ENCODE data around the gene FRMD3.
A peak's percentile ranks its signal among the peaks of the same experiment; 100 is the strongest.
"Not testable (repeated sequence)": the region's sequence is repeated elsewhere in the genome, so short reads cannot be mapped to it uniquely, and the experiment has no call there.

Gene FRMD3

GRCh38 chr9:83521411-83521810, 16.8 kb downstream of the FRMD3 start:
- DNase-seq = no peak

GRCh38 chr9:83521011-83521410, 17.2 kb downstream of the FRMD3 start:
- DNase-seq = no peak

GRCh38 chr9:83520292-83520691, 17.9 kb downstream of the FRMD3 start:
- no peak for DNase-seq

GRCh38 chr9:83517980-83518379, 20.2 kb downstream of the FRMD3 start:
- not testable (repeated sequence) for DNase-seq

DNA sequence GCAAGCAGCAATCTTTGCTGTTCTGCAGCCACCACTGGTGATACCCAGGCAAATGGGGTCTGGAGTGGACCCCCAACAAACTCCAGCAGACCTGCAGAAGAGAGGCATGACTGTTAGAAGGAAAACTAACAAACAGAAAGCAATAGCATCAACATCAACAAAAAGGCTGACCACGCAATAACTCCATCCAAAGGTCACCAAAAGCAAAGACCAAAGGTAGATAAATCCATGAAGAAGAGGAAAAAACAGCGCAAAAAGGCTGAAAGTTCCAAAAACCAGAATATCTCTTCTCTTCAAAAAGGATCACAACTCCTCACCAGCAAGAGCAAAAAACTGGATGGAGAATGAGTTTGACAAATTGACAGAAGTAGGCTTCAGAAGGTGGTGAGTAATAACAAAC, 23.4 kb downstream of the FRMD3 start:
- no peak for DNase-seq

DNA sequence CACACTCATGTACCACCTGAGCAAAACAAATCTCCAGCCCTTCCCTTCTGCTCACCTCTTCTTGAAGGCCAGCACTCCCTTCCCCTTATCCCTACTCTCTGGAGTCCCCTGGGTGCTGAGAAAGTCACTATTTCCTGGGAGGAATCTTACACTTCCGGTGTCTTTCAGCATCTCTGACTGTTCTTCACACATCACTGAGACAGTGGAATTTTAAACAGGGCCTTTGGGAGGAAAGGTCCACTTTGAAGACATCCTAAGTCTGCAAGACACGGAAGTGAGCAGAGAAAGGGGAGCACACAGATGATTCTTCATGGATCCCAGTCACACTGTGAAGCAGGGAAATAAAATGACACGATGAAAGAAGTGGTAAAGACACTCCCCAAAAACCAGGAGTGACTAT, 25.6 kb downstream of the FRMD3 start:
- no peak for DNase-seq

- DNase-seq = no peak
Observed at GRCh38 chr9:83511051-83511450, 27.1 kb downstream of the FRMD3 start.

- no peak for DNase-seq
Observed at GRCh38 chr9:83509402-83509801, 28.8 kb downstream of the FRMD3 start.

- no peak for DNase-seq
Observed at GRCh38 chr9:83508067-83508466, 30.1 kb downstream of the FRMD3 start.

DNA sequence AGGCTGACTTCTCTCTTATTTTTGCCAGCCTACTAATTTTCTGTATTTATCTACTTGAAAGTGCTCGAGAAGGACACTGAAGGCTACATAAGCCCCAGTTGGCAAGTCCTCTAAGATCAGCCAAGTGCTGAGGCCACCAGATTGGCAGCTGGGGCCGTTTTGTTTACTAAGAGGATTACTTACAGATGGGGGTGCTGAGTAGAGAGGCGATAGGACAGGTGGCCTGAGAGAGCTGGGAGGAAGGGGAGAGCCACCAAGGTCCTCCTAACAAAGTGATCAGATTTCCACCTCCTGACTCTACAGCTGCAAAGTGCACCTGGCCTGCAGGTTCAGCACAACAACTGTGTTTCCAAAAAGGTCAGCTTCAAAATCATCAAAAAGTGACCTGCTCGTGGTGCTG, 32.9 kb downstream of the FRMD3 start:
- no peak for DNase-seq

GRCh38 chr9:83503866-83504265, 34.3 kb downstream of the FRMD3 start:
- DNase-seq = no peak

- no peak for DNase-seq
Observed at GRCh38 chr9:83501565-83501964, 36.6 kb downstream of the FRMD3 start.

GRCh38 chr9:83497441-83497840, 40.8 kb downstream of the FRMD3 start:
- no peak for DNase-seq

DNA sequence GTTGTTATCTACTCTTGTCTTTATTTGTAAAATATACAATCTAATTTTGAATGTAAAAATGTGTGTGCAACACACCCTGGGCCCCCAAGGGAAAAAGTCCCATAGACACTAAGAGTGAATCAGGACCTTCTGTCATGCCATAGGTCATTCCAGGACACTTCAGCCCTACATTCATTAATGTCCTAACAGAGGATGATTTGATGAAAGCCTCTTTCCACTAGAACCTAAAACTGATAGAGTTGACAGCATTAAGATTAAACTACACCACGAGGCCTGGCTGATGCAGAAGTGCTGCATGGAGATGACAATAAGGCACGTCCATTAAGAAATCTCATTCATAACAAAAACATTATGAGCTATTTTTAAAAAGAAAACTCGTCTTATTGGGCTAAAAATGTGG, 46.2 kb downstream of the FRMD3 start:
- no peak for DNase-seq

GRCh38 chr9:83491413-83491812, 46.8 kb downstream of the FRMD3 start:
- no peak for DNase-seq

- DNase-seq = no peak
Observed at GRCh38 chr9:83489961-83490360, 48.2 kb downstream of the FRMD3 start.

- no peak for DNase-seq
Observed at GRCh38 chr9:83484990-83485389, 53.2 kb downstream of the FRMD3 start.

DNA sequence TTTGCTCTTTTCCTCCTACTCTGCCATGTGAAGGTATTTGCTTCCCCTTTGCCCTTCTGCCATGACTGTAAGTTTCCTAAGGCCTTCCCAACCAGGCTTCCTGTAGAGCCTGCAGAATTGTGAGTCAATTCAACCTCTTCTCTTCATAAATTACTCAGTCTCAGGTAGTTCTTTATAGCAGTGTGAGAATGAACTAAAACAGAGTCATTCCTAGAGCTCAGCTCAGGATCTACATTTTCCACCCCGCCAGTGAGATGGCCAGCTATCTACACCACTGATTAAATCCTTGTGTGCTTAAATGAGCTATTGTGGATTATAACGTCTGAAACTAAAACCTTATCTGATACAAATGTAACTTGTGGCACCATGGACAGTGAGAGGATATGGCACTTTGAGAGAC, 55.0 kb downstream of the FRMD3 start:
- DNase-seq = no peak

DNA sequence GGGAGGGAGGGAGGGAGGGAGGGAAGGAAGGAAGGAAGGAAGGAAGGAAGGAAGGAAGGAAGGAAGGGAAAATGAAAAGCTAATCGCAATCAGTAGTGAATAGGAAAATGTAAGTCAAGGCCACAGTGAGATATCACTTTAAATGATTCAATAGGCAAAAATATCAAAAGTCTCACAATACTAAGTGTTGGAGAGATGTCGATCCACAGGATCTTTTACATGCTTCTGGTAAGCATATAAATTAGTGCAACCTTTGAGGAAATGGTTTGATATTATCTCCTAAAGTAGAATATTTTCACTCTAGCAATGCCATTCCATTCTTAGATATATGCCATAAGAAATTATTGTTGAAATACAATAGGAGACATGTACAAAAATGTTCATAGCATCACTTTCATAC, 58.4 kb downstream of the FRMD3 start:
- no peak for DNase-seq

GRCh38 chr9:83477571-83477970, 60.6 kb downstream of the FRMD3 start:
- no peak for DNase-seq

GRCh38 chr9:83477120-83477519, 61.1 kb downstream of the FRMD3 start:
- DNase-seq = no peak

GRCh38 chr9:83476513-83476912, 61.7 kb downstream of the FRMD3 start:
- DNase-seq = no peak

- no peak for DNase-seq
Observed at GRCh38 chr9:83475741-83476140, 62.5 kb downstream of the FRMD3 start.

- no peak for DNase-seq
Observed at GRCh38 chr9:83474631-83475030, 63.6 kb downstream of the FRMD3 start.

GRCh38 chr9:83473488-83473971, 64.7 kb downstream of the FRMD3 start:
- DNase-seq = no peak

DNA sequence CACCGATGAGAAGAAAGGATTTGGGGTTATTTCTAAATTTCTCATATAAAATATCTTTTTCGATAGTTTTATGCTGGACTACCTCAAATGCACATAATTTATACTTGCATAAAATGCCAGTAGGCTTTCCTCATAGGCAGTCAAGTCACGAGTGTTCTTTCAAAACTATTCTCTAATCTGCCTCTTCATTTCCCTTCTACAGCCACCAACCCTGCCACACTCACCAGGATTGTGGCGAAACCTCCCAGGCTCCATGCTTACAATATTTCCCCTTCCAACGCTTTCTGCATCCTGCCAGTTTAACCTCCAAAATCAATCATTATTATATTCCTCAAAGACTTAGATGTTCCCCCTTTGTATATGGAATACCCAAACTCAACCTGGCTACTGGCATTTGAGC, 65.4 kb downstream of the FRMD3 start:
- DNase-seq = peak; percentile 48
